Glutamatergic neuron (in vitro differentiated cells): ENCODE results near the gene TNS3. TPM values are rescaled to one million over a fixed set of nuclear protein-coding genes. Genes with fewer than 3 reads are reported as not detected.

Experiments
- DNase-seq: peaks from one replicate; pipeline ENCODE4 v3.0.0; 2022
- H3K27ac Mint-ChIP-seq: one replicate; pipeline ENCODE4 v1.8.0; 2020; ENCODE audit warnings: mild to moderate bottlenecking, mixed read lengths, inconsistent platforms; ENCODE audit not compliant: unreplicated experiment
- H3K27me3 Mint-ChIP-seq: one replicate; pipeline ENCODE4 v1.8.0; 2020; ENCODE audit warnings: mild to moderate bottlenecking, moderate library complexity, mixed read lengths, inconsistent platforms; ENCODE audit not compliant: unreplicated experiment
- H3K36me3 Mint-ChIP-seq: one replicate; pipeline ENCODE4 v1.8.0; 2020; ENCODE audit warnings: mild to moderate bottlenecking, mixed read lengths, inconsistent platforms; ENCODE audit not compliant: unreplicated experiment
- H3K4me1 Mint-ChIP-seq: one replicate; pipeline ENCODE4 v1.8.0; 2020; ENCODE audit warnings: mild to moderate bottlenecking, low read depth, mixed read lengths, inconsistent platforms; ENCODE audit not compliant: unreplicated experiment
- H3K4me3 Mint-ChIP-seq: one replicate; pipeline ENCODE4 v1.8.0; 2020; ENCODE audit warnings: mild to moderate bottlenecking, mixed read lengths, inconsistent platforms; ENCODE audit not compliant: unreplicated experiment
- H3K9me3 Mint-ChIP-seq: one replicate; pipeline ENCODE4 v1.8.0; 2020; ENCODE audit warnings: mild to moderate bottlenecking, moderate library complexity, mixed read lengths, inconsistent platforms; ENCODE audit not compliant: unreplicated experiment
- total RNA-seq: library from RNA; stranded (reverse); fragmentation: NEBNext Ultra II Directional; extraction: Animal tissue kit (Norgen Biotek cat#: 25700); gene quantifications from one replicate; pipeline ENCODE4 v1.2.1, GENCODE V29; 2021; ENCODE audit not compliant: unreplicated experiment
- TF ChIP-seq, protein P1 (sequence below): fragments of 200-600 bp; sonication (generic); IDR thresholded peaks from one replicate; pipeline ENCODE4 v1.5.0; 2021; ENCODE audit not compliant: partially characterized antibody, unreplicated experiment

TNS3 gene
- total RNA-seq, 1 donor from 2014 or later = 3.8 TPM

DNA sequence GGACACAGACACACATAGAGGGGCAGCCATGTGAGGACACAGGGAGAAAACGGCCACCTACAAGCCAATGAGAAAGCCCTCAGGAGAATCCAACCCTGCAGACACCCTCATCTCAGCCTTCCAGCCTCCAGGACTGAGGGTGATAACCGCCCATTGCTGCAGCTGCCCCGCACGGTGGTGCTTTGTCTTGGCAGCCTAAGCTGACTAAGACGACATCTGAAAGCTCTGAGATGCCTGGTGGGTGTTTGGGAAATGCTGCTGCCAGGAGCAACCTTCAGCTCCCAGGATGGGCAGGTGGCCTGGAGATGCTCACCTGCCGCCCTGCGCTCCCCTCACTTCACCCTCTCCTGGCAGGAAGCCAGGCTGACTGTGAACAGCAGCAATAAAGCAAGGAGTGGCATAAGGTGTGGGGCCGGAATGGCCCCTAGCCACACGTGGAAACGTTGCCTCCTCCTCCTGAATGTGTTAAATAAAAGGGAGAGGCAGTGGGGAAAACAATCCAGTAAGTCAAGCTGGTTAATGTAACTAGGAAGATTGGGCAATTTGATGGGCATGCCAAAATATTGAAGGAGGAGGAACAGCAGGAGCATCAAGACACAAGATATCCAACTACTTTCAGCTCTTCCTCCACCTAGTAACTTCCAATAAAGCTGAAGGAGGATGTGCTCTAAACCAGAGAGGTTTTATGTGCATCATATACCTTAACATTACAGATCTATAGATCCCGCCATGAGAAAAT lies 121.5 kb downstream of the TNS3 start:
- H3K27ac Mint-ChIP-seq = no peak overlapping the region
- TF ChIP-seq, protein P1, sequence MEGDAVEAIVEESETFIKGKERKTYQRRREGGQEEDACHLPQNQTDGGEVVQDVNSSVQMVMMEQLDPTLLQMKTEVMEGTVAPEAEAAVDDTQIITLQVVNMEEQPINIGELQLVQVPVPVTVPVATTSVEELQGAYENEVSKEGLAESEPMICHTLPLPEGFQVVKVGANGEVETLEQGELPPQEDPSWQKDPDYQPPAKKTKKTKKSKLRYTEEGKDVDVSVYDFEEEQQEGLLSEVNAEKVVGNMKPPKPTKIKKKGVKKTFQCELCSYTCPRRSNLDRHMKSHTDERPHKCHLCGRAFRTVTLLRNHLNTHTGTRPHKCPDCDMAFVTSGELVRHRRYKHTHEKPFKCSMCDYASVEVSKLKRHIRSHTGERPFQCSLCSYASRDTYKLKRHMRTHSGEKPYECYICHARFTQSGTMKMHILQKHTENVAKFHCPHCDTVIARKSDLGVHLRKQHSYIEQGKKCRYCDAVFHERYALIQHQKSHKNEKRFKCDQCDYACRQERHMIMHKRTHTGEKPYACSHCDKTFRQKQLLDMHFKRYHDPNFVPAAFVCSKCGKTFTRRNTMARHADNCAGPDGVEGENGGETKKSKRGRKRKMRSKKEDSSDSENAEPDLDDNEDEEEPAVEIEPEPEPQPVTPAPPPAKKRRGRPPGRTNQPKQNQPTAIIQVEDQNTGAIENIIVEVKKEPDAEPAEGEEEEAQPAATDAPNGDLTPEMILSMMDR = no peak

DNA sequence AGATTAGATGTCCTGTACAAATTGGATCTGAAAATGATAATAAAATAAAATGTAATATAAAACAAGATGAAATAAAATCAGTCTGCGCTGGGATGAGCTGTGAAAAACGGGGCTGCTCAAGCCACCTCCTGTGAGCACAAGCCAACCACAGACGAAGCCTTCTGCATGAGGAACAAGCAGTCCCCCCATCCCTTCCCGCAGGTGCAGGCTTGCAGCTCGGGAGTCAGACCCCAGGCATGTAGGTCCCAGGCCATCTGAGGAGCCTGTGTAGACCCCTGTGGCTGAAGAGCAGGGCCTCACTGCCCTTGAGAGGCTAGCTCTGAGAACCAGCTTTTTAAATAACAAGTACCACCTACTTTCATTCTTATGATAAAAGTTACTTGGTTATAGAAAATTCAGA lies 123.4 kb downstream of the TNS3 start:
- no peak overlapping the region for H3K27ac Mint-ChIP-seq
- H3K9me3 Mint-ChIP-seq = peaks cover 6% of the 10 kb centered on the region
- TF ChIP-seq, protein P1 = no peak
- peaks cover 1% of the 10 kb centered on the region for H3K27me3 Mint-ChIP-seq
- peaks cover 19% of the 10 kb centered on the region for H3K4me1 Mint-ChIP-seq
- H3K36me3 Mint-ChIP-seq = no peaks in the 10 kb centered on the region
- no peak overlapping the region for H3K4me3 Mint-ChIP-seq
- DNase-seq = no peak

More for the DNA sequence above, 121.5 kb downstream of the TNS3 start:
- Mint-ChIP-seq H3K36me3 (no peaks in the 10 kb centered on the region), H3K4me1 (peaks cover 6% of the 10 kb centered on the region), H3K4me3 (no peak overlapping the region), H3K27me3 (no peaks in the 10 kb centered on the region), H3K9me3 (peaks cover 3% of the 10 kb centered on the region)
- DNase-seq = no peak

- peaks cover 3% of the 10 kb centered on the region for H3K27me3 Mint-ChIP-seq
- DNase-seq = no peak
- TF ChIP-seq, protein P1 = no peak
- H3K36me3 Mint-ChIP-seq = no peaks in the 10 kb centered on the region
- H3K9me3 Mint-ChIP-seq = peaks cover 8% of the 10 kb centered on the region
- H3K27ac Mint-ChIP-seq = peak overlapping the region; percentile 50
- H3K4me1 Mint-ChIP-seq = peaks cover 22% of the 10 kb centered on the region
- H3K4me3 Mint-ChIP-seq = no peak overlapping the region
These were observed 123.9 kb downstream of the TNS3 start for GRCh38 chr7:47458057-47458456.

DNA sequence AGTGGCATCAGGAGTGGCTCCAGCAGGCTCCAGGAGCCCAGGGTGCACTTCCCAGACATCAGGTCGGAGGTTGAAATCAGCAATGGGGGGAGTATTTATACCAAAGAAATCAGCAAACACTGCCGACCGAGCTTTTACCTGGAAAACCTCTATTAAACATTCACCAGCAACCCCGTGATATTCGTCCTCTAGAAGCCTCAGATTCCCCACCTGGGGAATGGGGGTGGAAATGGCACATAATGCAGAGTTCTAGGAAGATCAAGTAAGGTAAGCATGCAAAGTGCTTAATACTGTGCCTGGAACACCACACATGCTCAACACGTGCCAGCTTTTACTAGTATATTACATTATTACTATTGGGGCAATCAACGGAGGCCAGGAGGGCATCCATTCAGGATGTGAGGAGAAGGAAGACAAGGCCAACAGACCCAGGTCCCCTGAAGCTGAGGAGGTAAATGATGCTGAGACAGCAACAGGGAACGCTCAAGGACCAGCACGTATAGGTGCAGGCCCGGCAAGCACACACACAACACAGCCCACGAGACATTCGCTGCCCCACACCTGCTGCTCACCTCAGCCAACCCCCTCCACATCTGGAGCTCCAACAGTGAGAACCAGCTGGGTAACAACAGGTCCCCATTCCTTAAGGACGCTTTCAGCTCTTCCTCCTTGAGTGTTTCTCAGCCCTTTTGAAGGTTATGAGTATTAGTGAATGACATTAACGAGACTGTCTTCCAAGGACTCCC lies 125.5 kb downstream of the TNS3 start:
- Mint-ChIP-seq H3K4me3 (no peak overlapping the region), H3K27me3 (peaks cover 3% of the 10 kb centered on the region), H3K36me3 (no peaks in the 10 kb centered on the region), H3K4me1 (peaks cover 24% of the 10 kb centered on the region), H3K27ac (no peak overlapping the region), H3K9me3 (peaks cover 8% of the 10 kb centered on the region)
- TF ChIP-seq, protein P1 = no peak
- no peak for DNase-seq

- no peak overlapping the region for H3K27ac Mint-ChIP-seq
- H3K27me3 Mint-ChIP-seq = peaks cover 3% of the 10 kb centered on the region
- H3K4me1 Mint-ChIP-seq = peaks cover 24% of the 10 kb centered on the region
- TF ChIP-seq, protein P1 = no peak
- DNase-seq = no peak
- no peaks in the 10 kb centered on the region for H3K36me3 Mint-ChIP-seq
- no peak overlapping the region for H3K4me3 Mint-ChIP-seq
- peaks cover 8% of the 10 kb centered on the region for H3K9me3 Mint-ChIP-seq
These were observed 126.1 kb downstream of the TNS3 start for GRCh38 chr7:47455872-47456185.
